Neural progenitor cell (in vitro differentiated cells): ENCODE data around the gene TOR3A. TPM values are rescaled to one million over a fixed set of nuclear protein-coding genes. Genes with fewer than 3 reads are reported as not detected.

ENCODE experiments used
- DNase-seq: peaks from one replicate; pipeline ENCODE4 v3.0.0-alpha.2; 2016; ENCODE audit warnings: low spot score
- H2AFZ ChIP-seq: fragments of 200-600 bp; sonication (generic); replicated peaks from 2 replicates; pipeline ENCODE4 v1.6.1; 2016; ENCODE audit warnings: antibody characterized with exemption
- H3F3A ChIP-seq: fragments of 200-600 bp; sonication (generic); 2 replicates; pipeline ENCODE4 v1.6.1; 2016; ENCODE audit warnings: antibody characterized with exemption, low read depth
- H3K27ac ChIP-seq: fragments of 200-600 bp; sonication (generic); 2 replicates; pipeline ENCODE4 v1.5.1; 2016; ENCODE audit warnings: mild to moderate bottlenecking
- H3K27me3 ChIP-seq: fragments of 200-600 bp; sonication (generic); 2 replicates; pipeline ENCODE4 v1.6.1; 2016; ENCODE audit warnings: mild to moderate bottlenecking, moderate library complexity
- H3K36me3 ChIP-seq: fragments of 200-600 bp; sonication (generic); 2 replicates; pipeline ENCODE4 v1.5.1; 2016
- H3K4me1 ChIP-seq: fragments of 200-600 bp; sonication (generic); 2 replicates; pipeline ENCODE4 v1.6.1; 2016; ENCODE audit warnings: mixed run types
- H3K4me2 ChIP-seq: fragments of 200-600 bp; sonication (generic); 2 replicates; pipeline ENCODE4 v1.6.1; 2016
- H3K4me3 ChIP-seq: fragments of 200-600 bp; sonication (generic); 2 replicates; pipeline ENCODE4 v1.5.1; 2016
- H3K79me2 ChIP-seq: fragments of 200-600 bp; sonication (generic); 2 replicates; pipeline ENCODE4 v1.6.1; 2016; ENCODE audit warnings: low read depth
- H3K9ac ChIP-seq: fragments of 200-600 bp; sonication (generic); 2 replicates; pipeline ENCODE4 v1.6.1; 2016
- H3K9me3 ChIP-seq: fragments of 200-600 bp; sonication (generic); 2 replicates; pipeline ENCODE4 v1.5.1; 2016; ENCODE audit warnings: low read depth
- H4K20me1 ChIP-seq: fragments of 200-600 bp; sonication (generic); 2 replicates; pipeline ENCODE4 v1.6.1; 2016; ENCODE audit warnings: low read depth
- H3K27ac Mint-ChIP-seq: 3 replicates; pipeline ENCODE4 v1.8.0; 2021; ENCODE audit warnings: mixed read lengths
- H3K27me3 Mint-ChIP-seq: 2 replicates; pipeline ENCODE4 v1.8.0; 2022; ENCODE audit warnings: low read depth, mild to moderate bottlenecking, inconsistent platforms, moderate library complexity, mixed read lengths; ENCODE audit not compliant: insufficient read depth
- H3K36me3 Mint-ChIP-seq: 3 replicates; pipeline ENCODE4 v1.8.0; 2021; ENCODE audit warnings: mixed read lengths
- H3K4me1 Mint-ChIP-seq: 3 replicates; pipeline ENCODE4 v1.8.0; 2021; ENCODE audit warnings: mixed read lengths
- H3K4me3 Mint-ChIP-seq: 3 replicates; pipeline ENCODE4 v1.8.0; 2021; ENCODE audit warnings: mild to moderate bottlenecking, moderate library complexity, mixed read lengths
- H3K9me3 Mint-ChIP-seq: 3 replicates; pipeline ENCODE4 v1.8.0; 2020; ENCODE audit warnings: mixed read lengths
- CTCF ChIP-seq: fragments of 200-600 bp; sonication (generic); IDR thresholded peaks from 2 replicates; pipeline ENCODE4 v1.5.1; 2017; ENCODE audit warnings: antibody characterized with exemption, mild to moderate bottlenecking
- EZH2 ChIP-seq: fragments of 200-600 bp; sonication (generic); IDR thresholded peaks from 2 replicates; pipeline ENCODE4 v1.6.1; 2017; ENCODE audit warnings: antibody characterized with exemption, mild to moderate bottlenecking, moderate library complexity
- EZH2phosphoT487 ChIP-seq: fragments of 200-600 bp; sonication (generic); IDR thresholded peaks from 2 replicates; pipeline ENCODE4 v1.6.1; 2017; ENCODE audit warnings: antibody characterized with exemption
- total RNA-seq: library from RNA; depleted of rRNA; stranded (reverse); fragments of >200 nt; gene quantifications from 2 replicates; pipeline ENCODE4 v1.2.3, GENCODE V29; 2015; ENCODE audit warnings: low replicate concordance

Gene TOR3A
- total RNA-seq, 1 donor from 2014 or later, result 18.2 TPM

GRCh38 chr1:179042700-179043099, 39.2 kb upstream of the TOR3A start:
- Histone ChIP-seq H3K4me1 (peaks cover 9% of the 10 kb centered on the region), H3K4me3 (no peak overlapping the region), H2AFZ (no peak overlapping the region), H3K36me3 (no peaks in the 10 kb centered on the region), H3K4me2 (no peak overlapping the region), H3K9ac (no peak overlapping the region), H3K9me3 (no peaks in the 10 kb centered on the region), H4K20me1 (no peaks in the 10 kb centered on the region), H3K27ac (no peak overlapping the region), H3K27me3 (no peaks in the 10 kb centered on the region), H3F3A (no peaks in the 10 kb centered on the region), H3K79me2 (peaks cover 40% of the 10 kb centered on the region)
- no peak for DNase-seq
- H3K27me3 Mint-ChIP-seq, result peaks cover 2% of the 10 kb centered on the region
- peaks cover 28% of the 10 kb centered on the region for H3K36me3 Mint-ChIP-seq
- no peak overlapping the region for H3K4me3 Mint-ChIP-seq
- TF ChIP-seq EZH2phosphoT487 (no peak), EZH2 (no peak), CTCF (no peak)
- H3K9me3 Mint-ChIP-seq, result peaks cover 27% of the 10 kb centered on the region
- no peak overlapping the region for H3K27ac Mint-ChIP-seq
- H3K4me1 Mint-ChIP-seq, result no peaks in the 10 kb centered on the region

GRCh38 chr1:179043266-179043665, 38.6 kb upstream of the TOR3A start:
- no peak for DNase-seq
- H3K36me3 ChIP-seq, result no peaks in the 10 kb centered on the region
- peak overlapping the region; percentile 70 for H3K27ac Mint-ChIP-seq
- H3K4me3 Mint-ChIP-seq, result no peak overlapping the region
- no peak overlapping the region for H3K9ac ChIP-seq
- TF ChIP-seq EZH2 (no peak), CTCF (no peak), EZH2phosphoT487 (no peak)
- H4K20me1 ChIP-seq, result no peaks in the 10 kb centered on the region
- no peaks in the 10 kb centered on the region for H3K4me1 Mint-ChIP-seq
- H3K9me3 ChIP-seq, result no peaks in the 10 kb centered on the region
- H3K27me3 Mint-ChIP-seq, result peaks cover 2% of the 10 kb centered on the region
- H3F3A ChIP-seq, result no peaks in the 10 kb centered on the region
- H3K4me2 ChIP-seq, result no peak overlapping the region
- H3K4me1 ChIP-seq, result peaks cover 9% of the 10 kb centered on the region
- H3K36me3 Mint-ChIP-seq, result peaks cover 28% of the 10 kb centered on the region
- H3K27me3 ChIP-seq, result no peaks in the 10 kb centered on the region
- H2AFZ ChIP-seq, result no peak overlapping the region
- H3K9me3 Mint-ChIP-seq, result peaks cover 27% of the 10 kb centered on the region
- H3K4me3 ChIP-seq, result no peak overlapping the region
- peaks cover 35% of the 10 kb centered on the region for H3K79me2 ChIP-seq
- H3K27ac ChIP-seq, result no peak overlapping the region

- Mint-ChIP-seq H3K27ac (no peak overlapping the region), H3K36me3 (peaks cover 25% of the 10 kb centered on the region), H3K9me3 (peaks cover 24% of the 10 kb centered on the region), H3K4me1 (no peaks in the 10 kb centered on the region), H3K4me3 (no peak overlapping the region), H3K27me3 (peaks cover 2% of the 10 kb centered on the region)
- TF ChIP-seq EZH2phosphoT487, result no peak
- TF ChIP-seq CTCF, result no peak
- no peaks in the 10 kb centered on the region for H3F3A ChIP-seq
- H3K9me3 ChIP-seq, result no peaks in the 10 kb centered on the region
- H2AFZ ChIP-seq, result no peak overlapping the region
- no peaks in the 10 kb centered on the region for H4K20me1 ChIP-seq
- peaks cover 6% of the 10 kb centered on the region for H3K4me1 ChIP-seq
- H3K79me2 ChIP-seq, result peaks cover 29% of the 10 kb centered on the region
- no peak overlapping the region for H3K27ac ChIP-seq
- H3K4me2 ChIP-seq, result no peak overlapping the region
- H3K36me3 ChIP-seq, result no peaks in the 10 kb centered on the region
- H3K9ac ChIP-seq, result no peak overlapping the region
- DNase-seq, result no peak
- H3K4me3 ChIP-seq, result no peak overlapping the region
- no peaks in the 10 kb centered on the region for H3K27me3 ChIP-seq
Measured at GRCh38 chr1:179043907-179044306, 38.0 kb upstream of the TOR3A start.
